Esophagus (tissue), 2 donors: ENCODE data around the gene ZNF584. TPM values are rescaled to one million over a fixed set of nuclear protein-coding genes. Genes with fewer than 3 reads are reported as not detected.
A peak's percentile ranks its signal among the peaks of the same experiment; 100 is the strongest.

Source experiments
- H3K27ac ChIP-seq, 2 donors: one replicate each; pipeline ENCODE4 v1.5.1; 2013; ENCODE audit warnings: low read depth in 2 of 2, mild to moderate bottlenecking in 2 of 2, inconsistent platforms in 1 of 2, low read length in 1 of 2, moderate library complexity in 1 of 2
- H3K27me3 ChIP-seq, 2 donors: one replicate each; pipeline ENCODE4 v1.6.1; 2013; ENCODE audit warnings: low read length in 2 of 2, control low read depth in 1 of 2, mild to moderate bottlenecking in 1 of 2; ENCODE audit not compliant: insufficient read depth in 2 of 2, control insufficient read depth in 1 of 2
- H3K36me3 ChIP-seq, 2 donors: one replicate each; pipeline ENCODE4 v1.6.1; 2013; ENCODE audit warnings: low read length in 1 of 2; ENCODE audit not compliant: control insufficient read depth in 2 of 2, insufficient read depth in 2 of 2
- H3K4me1 ChIP-seq, 2 donors: one replicate each; pipeline ENCODE4 v1.6.1; 2013; ENCODE audit warnings: low read length in 1 of 2; ENCODE audit not compliant: control insufficient read depth in 2 of 2, insufficient read depth in 2 of 2
- H3K4me3 ChIP-seq, 2 donors: one replicate each; pipeline ENCODE4 v1.5.1; 2013; ENCODE audit warnings: low read length in 2 of 2, mild to moderate bottlenecking in 2 of 2, low read depth in 1 of 2, moderate library complexity in 1 of 2
- H3K9me3 ChIP-seq, 2 donors: one replicate each; pipeline ENCODE4 v1.6.1; 2013; ENCODE audit warnings: mild to moderate bottlenecking in 2 of 2, low read depth in 1 of 2, low read length in 1 of 2, moderate library complexity in 1 of 2; ENCODE audit not compliant: control insufficient read depth in 2 of 2, insufficient read depth in 1 of 2
- WGBS, 2 donors: extraction: QIAGEN DNeasy Blood & Tissue Kit; methylation state at CpG; one replicate each; pipeline ENCODE4 v1.1.7; 2013; 5-methylcytosine and 5-hydroxymethylcytosine counted together
- polyA plus RNA-seq, 2 donors: library from polyadenylated mRNA; stranded (reverse); fragments of 200-250 nt; gene quantifications; one replicate each; pipeline ENCODE4 v1.2.3, GENCODE V29; 2013
- donor health status: healthy with polysubstance abuse.
- donor health status: Bipolar disorder and iron deficiency.

Gene ZNF584
- polyA plus RNA-seq, 2 donors: 3.9 to 8.9 TPM

DNA sequence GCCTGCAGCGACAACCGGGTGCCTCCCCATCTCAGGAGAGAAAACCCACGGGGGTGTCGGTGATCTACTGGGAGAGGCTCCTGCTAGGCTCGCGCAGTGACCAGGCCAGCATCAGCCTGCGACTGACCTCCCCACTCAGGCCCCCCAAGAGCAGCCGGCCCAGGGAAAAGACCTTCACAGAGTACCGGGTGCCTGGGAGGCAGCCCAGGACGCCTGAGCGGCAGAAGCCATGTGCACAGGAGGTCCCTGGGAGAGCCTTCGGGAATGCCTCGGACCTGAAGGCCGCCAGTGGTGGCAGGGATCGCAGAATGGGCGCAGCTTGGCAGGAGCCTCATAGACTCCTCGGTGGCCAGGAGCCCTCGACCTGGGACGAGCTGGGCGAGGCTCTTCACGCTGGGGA is 46.9 kb downstream of the ZNF584 start:
- H3K27me3 ChIP-seq: no peaks in the 10 kb centered on the region
- 94 to 95% methylated on average over 19 to 21 of the region's 21 CpGs for WGBS, 2 donors
- H3K4me1 ChIP-seq: peaks cover 2 to 5% of the 10 kb centered on the region in 2 donors
- no peak overlapping the region for H3K27ac ChIP-seq
- no peaks in the 10 kb centered on the region for H3K9me3 ChIP-seq
- no peak overlapping the region for H3K4me3 ChIP-seq
- H3K36me3 ChIP-seq: peaks cover 11 to 31% of the 10 kb centered on the region in 2 donors

DNA sequence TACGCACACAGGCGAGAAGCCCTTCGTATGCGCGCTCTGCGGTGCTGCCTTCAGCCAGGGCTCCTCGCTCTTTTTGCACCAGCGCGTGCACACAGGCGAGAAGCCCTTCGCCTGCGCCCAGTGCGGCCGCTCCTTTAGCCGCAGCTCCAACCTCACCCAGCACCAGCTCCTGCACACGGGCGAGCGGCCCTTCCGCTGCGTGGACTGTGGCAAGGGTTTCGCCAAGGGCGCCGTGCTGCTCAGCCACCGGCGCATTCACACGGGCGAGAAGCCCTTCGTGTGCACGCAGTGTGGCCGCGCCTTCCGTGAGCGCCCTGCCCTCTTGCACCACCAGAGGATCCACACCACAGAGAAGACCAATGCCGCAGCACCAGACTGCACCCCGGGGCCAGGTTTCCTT is 47.7 kb downstream of the ZNF584 start:
- Histone ChIP-seq H3K27me3 (no peaks in the 10 kb centered on the region), H3K9me3 (no peaks in the 10 kb centered on the region), H3K27ac (no peak overlapping the region), H3K36me3 (peaks cover 11 to 31% of the 10 kb centered on the region in 2 donors), H3K4me1 (peaks cover under 1 to 2% of the 10 kb centered on the region in 2 donors), H3K4me3 (no peak overlapping the region)
- WGBS, 2 donors: 97 to 98% methylated on average over 35 of the region's 35 CpGs

DNA sequence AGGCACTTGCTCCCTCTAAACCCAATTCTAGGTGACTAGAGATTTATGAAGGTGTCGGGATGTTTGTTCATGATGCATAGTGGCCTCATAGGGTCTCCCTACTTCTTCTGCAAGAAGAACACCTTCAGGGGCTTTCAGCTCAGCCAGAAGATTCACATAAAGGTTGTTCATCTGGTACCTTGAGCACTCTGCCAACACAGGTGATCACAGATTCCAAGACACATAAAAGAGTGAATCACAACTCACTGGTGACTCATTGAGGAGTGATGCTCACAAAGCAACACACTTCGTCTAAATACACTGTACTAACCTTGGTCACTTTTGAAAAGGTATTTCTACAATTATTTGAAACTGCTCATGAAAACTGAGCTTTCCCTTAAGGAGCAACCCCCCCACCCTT is 51.6 kb downstream of the ZNF584 start:
- no peak overlapping the region for H3K27ac ChIP-seq
- 71 to 79% methylated on average over 2 of the region's 2 CpGs for WGBS, 2 donors

DNA sequence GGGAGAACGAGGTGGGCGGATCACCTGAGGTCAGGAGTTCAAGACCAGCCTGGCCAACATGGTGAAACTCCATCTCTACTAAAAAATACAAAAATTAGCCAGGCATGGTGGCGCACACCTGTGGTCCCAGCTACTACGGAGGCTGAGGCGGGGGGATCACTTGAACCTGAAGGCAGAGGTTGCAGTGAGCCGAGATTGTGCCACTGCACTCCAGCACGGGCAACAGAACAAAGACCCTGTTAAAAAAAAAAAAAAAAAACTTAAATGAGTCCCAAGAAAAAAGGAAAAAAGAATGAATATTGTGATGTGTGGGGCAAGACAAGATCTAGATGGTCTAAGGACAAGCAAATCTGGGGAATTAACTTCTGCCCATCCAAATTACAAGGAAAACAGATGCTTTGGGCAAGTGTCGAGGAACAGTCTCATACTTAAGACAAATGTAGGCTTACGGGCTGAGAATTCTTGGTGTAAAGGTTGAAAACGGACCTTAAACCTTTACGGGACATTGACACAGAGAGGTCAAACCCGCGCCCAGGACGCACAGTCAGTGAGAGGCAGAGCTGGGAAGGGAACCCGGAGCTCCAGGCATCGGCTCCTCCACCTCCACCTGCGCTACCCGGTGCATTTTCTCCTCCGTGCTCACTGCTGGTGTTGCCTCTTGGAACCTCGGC is 57.8 kb downstream of the ZNF584 start:
- Histone ChIP-seq H3K9me3 (no peaks in the 10 kb centered on the region), H3K27ac (no peak overlapping the region), H3K36me3 (peaks cover 11 to 15% of the 10 kb centered on the region in 2 donors), H3K27me3 (no peaks in the 10 kb centered on the region), H3K4me1 (peaks cover 4 to 11% of the 10 kb centered on the region in 2 donors), H3K4me3 (peak overlapping the region; percentile 82 to 96)
- 35% methylated on average over 20 of the region's 20 CpGs for WGBS, 2 donors

More for the DNA sequence above, 51.6 kb downstream of the ZNF584 start:
- H3K36me3 ChIP-seq: peaks cover 6 to 18% of the 10 kb centered on the region in 2 donors
- no peaks in the 10 kb centered on the region for H3K9me3 ChIP-seq
- H3K4me1 ChIP-seq: no peaks in the 10 kb centered on the region
- no peaks in the 10 kb centered on the region for H3K27me3 ChIP-seq
- no peak overlapping the region for H3K4me3 ChIP-seq

DNA sequence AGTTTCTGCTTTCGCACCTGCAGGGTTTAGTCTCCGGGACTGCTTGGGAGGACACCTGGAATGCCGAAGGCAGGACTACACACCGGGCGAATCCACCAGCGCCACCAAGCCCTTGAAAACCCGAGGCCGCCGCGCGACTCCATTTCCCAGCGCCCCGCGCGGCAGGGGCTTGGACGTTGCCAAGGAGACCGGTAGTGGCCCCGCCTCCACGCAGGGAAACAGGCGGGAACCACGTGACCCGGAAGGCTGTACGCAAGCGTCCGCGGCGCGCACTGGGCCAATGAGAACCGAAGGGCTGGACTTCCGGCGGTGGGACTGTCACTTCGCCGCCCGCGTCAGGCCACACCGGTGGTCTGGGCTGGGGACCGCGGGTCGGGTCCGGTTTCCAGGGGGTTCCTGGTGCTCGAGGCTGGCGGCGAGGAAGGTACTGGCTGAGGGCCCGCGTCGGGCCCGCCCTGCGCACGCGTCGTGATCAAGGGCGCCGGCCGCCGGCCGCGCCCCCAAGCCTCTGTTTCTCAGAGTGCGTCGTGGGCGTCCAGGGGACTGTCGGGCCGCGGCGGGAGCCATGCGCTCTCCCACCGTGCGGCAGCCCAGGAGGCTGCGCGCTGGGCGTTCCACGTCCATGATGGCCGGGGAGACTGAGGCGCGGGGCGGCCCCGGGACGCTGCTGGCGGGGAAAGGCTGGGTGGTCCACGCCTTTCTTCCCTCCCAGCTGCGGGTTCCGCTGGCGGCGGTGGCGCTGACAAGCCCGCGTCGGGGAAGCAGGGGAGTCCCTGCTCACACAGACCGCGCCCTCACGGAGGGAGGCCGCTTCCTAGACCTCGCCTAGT is 58.5 kb downstream of the ZNF584 start, which contains the start of gene ZNF324:
ZNF324 (plus strand) TSS at position 321 of the 830 bp plus-strand sequence. CDS start 2,106 bp downstream, outside the sequence.
- WGBS, 2 donors: 0 to 1% methylated on average over 68 to 92 of the region's 92 CpGs
- peaks cover 4 to 11% of the 10 kb centered on the region in 2 donors for H3K4me1 ChIP-seq
- no peaks in the 10 kb centered on the region for H3K9me3 ChIP-seq
- peak within 1 kb of the TSS; percentile 59 to 80 for H3K27ac ChIP-seq
- H3K36me3 ChIP-seq: peaks cover 12 to 21% of the 10 kb centered on the region in 2 donors
- peak within 1 kb of the TSS; percentile 82 to 96 for H3K4me3 ChIP-seq
- H3K27me3 ChIP-seq: no peaks in the 10 kb centered on the region

Other genes starting within 250 kb of the ZNF584 start
- gene ZNF274, start 225.6 kb upstream of the ZNF584 start, polyA plus RNA-seq: 10 to 100 TPM; 15.4 to 16.7 TPM
- 10 to 100 TPM; 14.7 to 17.9 TPM for gene ZNF544, start 179.7 kb upstream of the ZNF584 start, polyA plus RNA-seq
- 1 to 10 TPM in 1 of 2 donors, under 1 TPM in 1; 0.91 to 1.6 TPM for gene ZNF8, start 129.7 kb upstream of the ZNF584 start, polyA plus RNA-seq
- gene ERVK3-1, start 103.3 kb upstream of the ZNF584 start, polyA plus RNA-seq: 10 to 100 TPM; 15.2 to 23.1 TPM
- gene ZSCAN22, start 81.7 kb upstream of the ZNF584 start, polyA plus RNA-seq: 1 to 10 TPM in 1 of 2 donors, under 1 TPM in 1; 0.87 to 1.0 TPM
- 10 to 100 TPM in 1 of 2 donors, 1 to 10 TPM in 1; 5.4 to 10.6 TPM for gene A1BG, start 55.2 kb upstream of the ZNF584 start, polyA plus RNA-seq
- 1 to 10 TPM in 1 of 2 donors, under 1 TPM in 1; 0.96 to 2.2 TPM for gene ZNF497, start 45.9 kb upstream of the ZNF584 start, polyA plus RNA-seq
- 1 to 10 TPM; 2.5 to 2.8 TPM for gene ZNF837, start 27.6 kb upstream of the ZNF584 start, polyA plus RNA-seq
- gene RPS5, start 21.4 kb upstream of the ZNF584 start, polyA plus RNA-seq: 1,000 to 10,000 TPM in 1 of 2 donors, 100 to 1,000 TPM in 1; 725 to 1,912 TPM
- 1 to 10 TPM; 1.6 to 4.6 TPM for gene RNF225, start 13.0 kb upstream of the ZNF584 start, polyA plus RNA-seq
- gene ZNF132, start 31.5 kb downstream of the ZNF584 start, polyA plus RNA-seq: under 1 TPM; 0.83 to 0.89 TPM
- gene ZNF324B, start 43.0 kb downstream of the ZNF584 start, polyA plus RNA-seq: 1 to 10 TPM; 2.4 to 2.8 TPM
- 1 to 10 TPM; 5.1 to 5.6 TPM for gene ZNF324, start 58.4 kb downstream of the ZNF584 start, polyA plus RNA-seq
- gene ZNF446, start 67.7 kb downstream of the ZNF584 start, polyA plus RNA-seq: 1 to 10 TPM; 6.9 to 9.9 TPM
- 1 to 10 TPM; 7.0 to 7.2 TPM for gene SLC27A5, start 103.3 kb downstream of the ZNF584 start, polyA plus RNA-seq
- 1 to 10 TPM; 6.4 to 7.4 TPM for gene ZBTB45, start 111.2 kb downstream of the ZNF584 start, polyA plus RNA-seq
- gene TRIM28, start 135.4 kb downstream of the ZNF584 start, polyA plus RNA-seq: 100 to 1,000 TPM; 159 to 175 TPM
- gene CHMP2A, start 146.5 kb downstream of the ZNF584 start, polyA plus RNA-seq: 100 to 1,000 TPM; 174 to 262 TPM
- 10 to 100 TPM; 22.7 to 41.4 TPM for gene UBE2M, start 150.0 kb downstream of the ZNF584 start, polyA plus RNA-seq
- 10 to 100 TPM; 15.3 to 35.9 TPM for gene MZF1, start 164.7 kb downstream of the ZNF584 start, polyA plus RNA-seq